A549 (cell line): Measurements from ENCODE around the gene TECTB. TPM values are rescaled to one million over a fixed set of nuclear protein-coding genes. Genes with fewer than 3 reads are reported as not detected.
A peak's percentile ranks its signal among the peaks of the same experiment; 100 is the strongest.

Experiments
- ATAC-seq, 2 experiments: fragments of 200-7000 bp in 1 of 2; fragments of >200 bp in 1 of 2; cut with Nextera tagmentation in 1 of 2; cut with Tn5 transposase in 1 of 2; 3 replicates each; pipeline versions ENCODE4 v1.8.0 to v1.9.1; 2018 to 2020; ENCODE audit warnings: mild to moderate bottlenecking in 1 of 2, moderate library complexity in 1 of 2
- CTCF ChIA-PET: fragments of 300-600 bp; sonication (Branson Sonifier 250); formaldehyde crosslinking; extraction: SDS; loops from one replicate; lab custom pipeline; 2021; ENCODE audit warnings: antibody characterized with exemption, inconsistent platforms; lab: Yijun Ruan, JAX
- POLR2A ChIA-PET: fragments of 350-600 bp; formaldehyde crosslinking; extraction: SDS; loops from one replicate; lab custom pipeline; 2021; ENCODE audit warnings: antibody characterized with exemption, inconsistent platforms; lab: Yijun Ruan, JAX
- DNase-seq, 2 experiments: peaks; one replicate each; pipeline versions ENCODE4 v3.0.0 to v3.0.0-alpha.2; 2011 to 2016; ENCODE audit warnings: low read depth in 1 of 2, low spot score in 1 of 2
- FAIRE-seq: peaks from 2 replicates; lab custom pipeline; 2011; peaks lifted over from hg19 to GRCh38; lab: Jason Lieb, UNC
- H3K27ac ChIP-seq, 2 experiments: fragments of >200 bp; sonication (Bioruptor Twin); formaldehyde crosslinking; 3 replicates each; pipeline ENCODE4 v1.5.1; 2016 to 2017
- H3K4me1 ChIP-seq: fragments of >200 bp; sonication (Bioruptor Twin); formaldehyde crosslinking; 3 replicates; pipeline ENCODE4 v1.6.1; 2016
- H3K4me2 ChIP-seq: fragments of >200 bp; sonication (Bioruptor Twin); formaldehyde crosslinking; 3 replicates; pipeline ENCODE4 v1.6.1; 2016
- H3K4me3 ChIP-seq: fragments of >200 bp; sonication (Bioruptor Twin); formaldehyde crosslinking; 3 replicates; pipeline ENCODE4 v1.5.1; 2016
- H3K9me3 ChIP-seq: fragments of >200 bp; sonication (Bioruptor Twin); formaldehyde crosslinking; 3 replicates; pipeline ENCODE4 v1.6.1; 2016
- BHLHE40 ChIP-seq: IDR thresholded peaks from 2 replicates; pipeline ENCODE4 v1.6.1; 2012; ENCODE audit warnings: low read depth, low read length, inconsistent platforms
- CEBPB ChIP-seq, 2 experiments: fragments of >200 bp in 1 of 2; sonication (Bioruptor Twin) in 1 of 2; formaldehyde crosslinking in 1 of 2; IDR thresholded peaks; 2 replicates each; pipeline ENCODE4 v1.6.1; 2012 to 2016
- CHD2 ChIP-seq: fragments of 150-350 bp; IDR thresholded peaks from 2 replicates; pipeline ENCODE4 v1.6.1; 2014; ENCODE audit warnings: low read length; ENCODE audit not compliant: partially characterized antibody
- EHF ChIP-seq: fragments of 250-450 bp; sonication (Bioruptor Pico); IDR thresholded peaks from 2 replicates; pipeline ENCODE4 v1.5.0; 2020; ENCODE audit warnings: mild to moderate bottlenecking
- ELK1 ChIP-seq: fragments of 150-350 bp; IDR thresholded peaks from 2 replicates; pipeline ENCODE4 v1.6.1; 2014; ENCODE audit warnings: low read depth, mild to moderate bottlenecking, low read length
- EP300 ChIP-seq, 2 experiments: fragments of >200 bp; sonication (Bioruptor Twin); formaldehyde crosslinking; IDR thresholded peaks; 2 replicates in 1 of 2; 3 replicates in 1 of 2; pipeline ENCODE4 v1.6.1; 2016 to 2017
- FOSL2 ChIP-seq, 2 experiments: fragments of 450-650 bp in 1 of 2; fragments of >200 bp in 1 of 2; sonication (Bioruptor Twin) in 1 of 2; formaldehyde crosslinking; IDR thresholded peaks; 2 replicates each; pipeline versions ENCODE4 v1.5.0 to v1.6.1; 2016 to 2020; ENCODE audit warnings: mild to moderate bottlenecking in 1 of 2, moderate library complexity in 1 of 2
- HEYL ChIP-seq: fragments of 250-450 bp; sonication (Bioruptor Pico); IDR thresholded peaks from 2 replicates; pipeline ENCODE4 v1.8.0; 2021; ENCODE audit warnings: mild to moderate bottlenecking, moderate library complexity
- HOXA7 ChIP-seq: fragments of 250-450 bp; sonication (Bioruptor Pico); IDR thresholded peaks from 2 replicates; pipeline ENCODE4 v1.5.0; 2020; ENCODE audit warnings: mild to moderate bottlenecking, moderate library complexity
- HOXB13 ChIP-seq: fragments of 250-450 bp; sonication (Bioruptor Pico); IDR thresholded peaks from 2 replicates; pipeline ENCODE4 v1.5.0; 2020; ENCODE audit warnings: low read depth, mild to moderate bottlenecking, moderate library complexity
- HOXB5 ChIP-seq: fragments of 250-450 bp; sonication (Bioruptor Pico); IDR thresholded peaks from 2 replicates; pipeline ENCODE4 v1.5.0; 2020; ENCODE audit warnings: mild to moderate bottlenecking, moderate library complexity
- JUNB ChIP-seq: fragments of >200 bp; sonication (Bioruptor Twin); formaldehyde crosslinking; IDR thresholded peaks from 2 replicates; pipeline ENCODE4 v1.6.1; 2016
- KDM5A ChIP-seq: fragments of 200-600 bp; sonication (generic); IDR thresholded peaks from 2 replicates; pipeline ENCODE4 v1.6.1; 2016; ENCODE audit warnings: antibody characterized with exemption, mild to moderate bottlenecking
- MAZ ChIP-seq: fragments of 150-350 bp; IDR thresholded peaks from 2 replicates; pipeline ENCODE4 v1.6.1; 2014; ENCODE audit warnings: antibody characterized with exemption, low read depth, low read length, borderline replicate concordance
- NPAS2 ChIP-seq: fragments of 250-450 bp; sonication (Bioruptor Pico); IDR thresholded peaks from 2 replicates; pipeline ENCODE4 v1.8.0; 2022; ENCODE audit warnings: mild to moderate bottlenecking, moderate library complexity, borderline replicate concordance
- POLR2A ChIP-seq: IDR thresholded peaks from 2 replicates; pipeline ENCODE4 v1.6.1; 2012; ENCODE audit warnings: mild to moderate bottlenecking, low read length
- POLR2AphosphoS2 ChIP-seq: conservative IDR thresholded peaks from 2 replicates; pipeline ENCODE4 v1.6.1; 2012; ENCODE audit warnings: low read length, improper control_type of control experiment, inconsistent platforms
- RAD21 ChIP-seq, 2 experiments: fragments of >200 bp in 1 of 2; sonication (Bioruptor Twin) in 1 of 2; formaldehyde crosslinking in 1 of 2; IDR thresholded peaks in 1 of 2; conservative IDR thresholded peaks in 1 of 2; 2 replicates in 1 of 2; 3 replicates in 1 of 2; pipeline ENCODE4 v1.6.1; 2012 to 2018; ENCODE audit warnings: inconsistent platforms in 1 of 2
- RCOR1 ChIP-seq: fragments of 150-350 bp; IDR thresholded peaks from 2 replicates; pipeline ENCODE4 v1.6.1; 2014; ENCODE audit warnings: antibody characterized with exemption, low read length, low read depth
- TFCP2L1 ChIP-seq: fragments of 250-450 bp; sonication (Bioruptor Pico); IDR thresholded peaks from 2 replicates; pipeline ENCODE4 v1.5.0; 2021; ENCODE audit warnings: mild to moderate bottlenecking
- TP53 ChIP-seq: fragments of 250-450 bp; sonication (Bioruptor Pico); IDR thresholded peaks from 2 replicates; pipeline ENCODE4 v1.5.0; 2021; ENCODE audit warnings: mild to moderate bottlenecking, moderate library complexity
- ZC3H11A ChIP-seq: fragments of 450-650 bp; IDR thresholded peaks from 2 replicates; pipeline ENCODE4 v1.6.1; 2014; ENCODE audit warnings: antibody characterized with exemption, mild to moderate bottlenecking
- ZFP36 ChIP-seq: fragments of 450-650 bp; IDR thresholded peaks from 2 replicates; pipeline ENCODE4 v1.6.1; 2014; ENCODE audit warnings: borderline replicate concordance; ENCODE audit not compliant: partially characterized antibody
- ZNF302 ChIP-seq: fragments of 250-450 bp; sonication (Bioruptor Pico); IDR thresholded peaks from 2 replicates; pipeline ENCODE4 v1.9.0; 2021; ENCODE audit warnings: inconsistent platforms, mild to moderate bottlenecking, moderate library complexity
- ZSCAN20 ChIP-seq: fragments of 250-450 bp; sonication (Bioruptor Pico); IDR thresholded peaks from 2 replicates; pipeline ENCODE4 v1.8.0; 2022; ENCODE audit warnings: mild to moderate bottlenecking, moderate library complexity
- WGBS: methylation state at CpG from one replicate; pipeline ENCODE4 v1.1.6; 2017; ENCODE audit errors: missing lambda C conversion rate; 5-methylcytosine and 5-hydroxymethylcytosine counted together
- polyA plus RNA-seq, 4 experiments: library from polyadenylated mRNA; depleted of rRNA in 3 of 4; stranded (reverse); fragments of >200 nt; fragmentation: RNase III in 1 of 4; extraction: RNeasy Plus Mini Kit Qiagen cat#74134 plus additional on column Dnase treatment in 1 of 4; gene quantifications; 2 replicates in 3 of 4; 3 replicates in 1 of 4; pipeline ENCODE4 v1.2.3, GENCODE V29; 2011 to 2017
- TF ChIP-seq, protein P1 (sequence below): fragments of 450-650 bp; IDR thresholded peaks from 2 replicates; pipeline ENCODE4 v1.6.1; 2014; ENCODE audit warnings: antibody characterized with exemption
- TF ChIP-seq, protein P2 (sequence below): IDR thresholded peaks from 2 replicates; pipeline ENCODE4 v1.6.1; 2012; ENCODE audit warnings: low read depth, borderline replicate concordance

TECTB gene
- polyA plus RNA-seq, 2 of the 4 experiments (the other 2 are of a cell fraction) = not detected

DNA sequence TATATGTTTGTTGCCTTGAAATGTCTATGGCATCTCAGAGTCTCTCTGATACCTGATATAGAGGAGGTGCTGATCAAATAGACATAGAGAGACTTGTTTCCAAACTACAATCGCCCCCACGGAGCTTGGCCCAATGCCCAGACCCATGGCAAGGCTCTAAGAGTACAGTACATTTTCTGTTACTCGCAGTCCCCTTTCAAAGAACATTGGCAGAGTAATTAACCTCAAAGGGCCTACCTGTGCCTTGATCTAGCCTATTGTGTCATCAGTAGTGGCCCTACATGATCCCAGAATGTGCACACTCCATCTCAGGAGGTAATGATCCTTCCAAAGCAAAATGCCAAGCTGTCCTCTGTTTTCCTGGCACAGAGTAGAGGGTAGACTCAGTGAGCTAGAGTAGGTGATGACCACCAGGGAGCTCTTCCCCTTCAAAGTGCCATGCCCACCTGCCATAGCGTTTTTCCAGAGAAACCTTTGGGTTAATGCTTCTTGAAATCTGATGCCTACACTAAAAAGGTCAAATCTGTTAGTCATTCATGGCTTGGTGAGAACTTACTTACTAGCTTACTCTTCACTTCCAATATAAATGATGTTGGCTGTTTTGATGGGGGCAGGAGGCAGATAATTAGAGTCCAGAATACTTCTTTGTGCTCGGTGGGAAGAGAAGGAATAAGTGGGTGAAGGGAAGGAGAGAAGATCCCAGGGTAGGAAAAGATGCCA, 49.5 kb downstream of the TECTB start:
- no peak for DNase-seq
- POLR2A ChIA-PET = no interaction called here
- no peaks in the 10 kb centered on the region for H3K4me1 ChIP-seq

GRCh38 chr10:112333452-112333851, 50.3 kb downstream of the TECTB start:
- no peak overlapping the region for H3K4me2 ChIP-seq
- DNase-seq (no peak), ATAC-seq (no peak), FAIRE-seq (no peak)
- TF ChIP-seq HOXB13 (CRISPR knock-in tag) = no peak
- TF ChIP-seq ZC3H11A = no peak
- TF ChIP-seq POLR2AphosphoS2 = no peak
- TF ChIP-seq HOXA7 = no peak
- TF ChIP-seq RCOR1 = no peak
- no peak for TF ChIP-seq ZFP36
- no peak for TF ChIP-seq JUNB
- no peak for TF ChIP-seq ZSCAN20 (CRISPR knock-in tag)
- no peak for TF ChIP-seq RAD21 (conservative IDR thresholded peaks at IDR 0.05 in 1 of 2, IDR thresholded peaks at IDR 0.05 in 1 of 2)
- TF ChIP-seq, protein P1, sequence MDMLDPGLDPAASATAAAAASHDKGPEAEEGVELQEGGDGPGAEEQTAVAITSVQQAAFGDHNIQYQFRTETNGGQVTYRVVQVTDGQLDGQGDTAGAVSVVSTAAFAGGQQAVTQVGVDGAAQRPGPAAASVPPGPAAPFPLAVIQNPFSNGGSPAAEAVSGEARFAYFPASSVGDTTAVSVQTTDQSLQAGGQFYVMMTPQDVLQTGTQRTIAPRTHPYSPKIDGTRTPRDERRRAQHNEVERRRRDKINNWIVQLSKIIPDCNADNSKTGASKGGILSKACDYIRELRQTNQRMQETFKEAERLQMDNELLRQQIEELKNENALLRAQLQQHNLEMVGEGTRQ = no peak
- no peak for TF ChIP-seq KDM5A
- TF ChIP-seq BHLHE40 = no peak
- no peak for TF ChIP-seq FOSL2 (IDR thresholded peaks at IDR 0.05)
- no peak for TF ChIP-seq FOSL2 (CRISPR knock-in tag; IDR thresholded peaks at IDR 0.05)
- TF ChIP-seq TP53 (CRISPR knock-in tag) = no peak
- TF ChIP-seq HEYL (CRISPR knock-in tag) = no peak
- TF ChIP-seq EP300 (IDR thresholded peaks at IDR 0.05) = no peak
- TF ChIP-seq CHD2 = no peak
- TF ChIP-seq HOXB5 (CRISPR knock-in tag) = no peak
- no peak for TF ChIP-seq CEBPB (IDR thresholded peaks at IDR 0.05)
- ChIA-PET CTCF (interaction anchor here (1.2 to 1.3 kb wide), 4 partner anchors 18 to 196 kb away, joined by 3 to 5 read pairs (median 4); no protein-coding TSS in a partner anchor), POLR2A (no interaction called here)
- H3K4me1 ChIP-seq = no peaks in the 10 kb centered on the region
- H3K9me3 ChIP-seq = no peaks in the 10 kb centered on the region
- H3K27ac ChIP-seq = no peak overlapping the region; a peak in 1 of 6 replicates
- WGBS = 24% methylated on average over 4 of the region's 4 CpGs
- no peak overlapping the region for H3K4me3 ChIP-seq

More for the DNA sequence above, 49.5 kb downstream of the TECTB start:
- CTCF ChIA-PET = interaction anchor here (1.2 to 1.3 kb wide), 4 partner anchors 17 to 195 kb away, joined by 3 to 5 read pairs (median 4); no protein-coding TSS in a partner anchor
- Histone ChIP-seq H3K4me2 (no peak overlapping the region), H3K27ac (no peak overlapping the region; a peak in 1 of 6 replicates), H3K9me3 (no peaks in the 10 kb centered on the region), H3K4me3 (no peak overlapping the region)
- WGBS = 8% methylated on average over 5 of the region's 5 CpGs
- FAIRE-seq = no peak
- ATAC-seq = no peak
- TF ChIP-seq ZC3H11A = no peak
- TF ChIP-seq, all 56 proteins: peak for 0

DNA sequence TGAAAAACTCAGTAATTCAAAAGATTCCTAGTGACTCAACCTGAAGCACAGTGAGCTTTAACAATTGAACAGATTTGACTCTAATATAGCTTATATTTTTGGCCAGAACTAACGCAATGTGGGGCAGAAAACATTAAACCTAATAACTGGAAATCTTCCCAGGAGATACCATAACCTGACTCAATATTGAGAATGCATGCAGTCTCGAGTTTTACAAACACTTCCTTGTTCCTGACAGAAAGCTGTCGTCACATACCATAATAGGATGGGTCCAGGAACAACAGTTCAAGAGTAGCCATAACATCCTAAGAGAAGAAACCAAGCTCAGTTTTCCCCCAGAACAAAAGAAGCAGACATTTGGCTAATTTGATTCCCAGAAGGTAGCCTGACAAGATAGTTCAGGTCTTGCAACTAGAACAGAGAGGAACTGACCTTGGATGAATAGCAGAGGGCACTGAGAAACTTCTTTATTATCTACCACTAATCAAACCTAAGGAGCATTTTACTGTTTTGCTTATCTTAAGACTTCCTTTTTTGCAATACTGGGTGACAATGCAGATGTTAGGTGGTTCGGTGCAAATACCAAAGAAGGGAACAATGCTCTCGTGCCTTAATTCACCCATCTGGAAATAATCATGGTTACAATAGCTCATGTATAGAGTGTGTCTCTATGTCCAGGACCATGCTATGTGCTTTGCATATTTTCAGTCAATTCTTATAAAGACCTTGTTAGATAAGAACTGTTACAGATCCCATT, 52.1 kb downstream of the TECTB start:
- H3K4me3 ChIP-seq = no peak overlapping the region
- TF ChIP-seq ELK1 = no peak
- TF ChIP-seq RCOR1 = no peak
- TF ChIP-seq JUNB = no peak
- no peak for TF ChIP-seq ZFP36
- no peak for TF ChIP-seq MAZ
- no peak for TF ChIP-seq POLR2A
- TF ChIP-seq TP53 (CRISPR knock-in tag) = no peak
- TF ChIP-seq ZNF302 (CRISPR knock-in tag) = no peak
- TF ChIP-seq EP300 (IDR thresholded peaks at IDR 0.05) = no peak
- TF ChIP-seq TFCP2L1 (CRISPR knock-in tag) = no peak
- TF ChIP-seq EHF (CRISPR knock-in tag) = no peak
- TF ChIP-seq, protein P2, sequence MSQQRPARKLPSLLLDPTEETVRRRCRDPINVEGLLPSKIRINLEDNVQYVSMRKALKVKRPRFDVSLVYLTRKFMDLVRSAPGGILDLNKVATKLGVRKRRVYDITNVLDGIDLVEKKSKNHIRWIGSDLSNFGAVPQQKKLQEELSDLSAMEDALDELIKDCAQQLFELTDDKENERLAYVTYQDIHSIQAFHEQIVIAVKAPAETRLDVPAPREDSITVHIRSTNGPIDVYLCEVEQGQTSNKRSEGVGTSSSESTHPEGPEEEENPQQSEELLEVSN = no peak
- TF ChIP-seq CEBPB (IDR thresholded peaks at IDR 0.05) = no peak
- no peak for TF ChIP-seq ZC3H11A
- TF ChIP-seq NPAS2 (CRISPR knock-in tag) = no peak
- ATAC-seq = no peak
- WGBS = 48% methylated on average over 5 of the region's 5 CpGs
- POLR2A ChIA-PET = no interaction called here
- H3K4me2 ChIP-seq = no peak overlapping the region
- no peaks in the 10 kb centered on the region for H3K4me1 ChIP-seq
- DNase-seq = peak in 1 of 2 experiments; percentile 9
- no peaks in the 10 kb centered on the region for H3K9me3 ChIP-seq
- no peak for FAIRE-seq
- H3K27ac ChIP-seq = no peak overlapping the region
- CTCF ChIA-PET = interaction anchor here (1.5 kb wide), 1 partner anchor 20 kb away, joined by 5 read pairs; no protein-coding TSS in a partner anchor
